ENCODE measurements around the gene PLEKHF1.

GRCh38 chr19:29680447-29680846 lies 15.2 kb downstream of the PLEKHF1 start:
- no peak for TF ChIP-seq CTCF (IDR thresholded peaks at IDR 0.05)
- no peak for TF ChIP-seq POLR2A (IDR thresholded peaks at IDR 0.05)
